Hepatocyte (in vitro differentiated cells): Measurements from ENCODE around the gene WFDC9. TPM values are rescaled to one million over a fixed set of nuclear protein-coding genes. Genes with fewer than 3 reads are reported as not detected.

ENCODE experiments used
- DNase-seq: peaks from one replicate; pipeline ENCODE4 v3.0.0-alpha.2; 2016; ENCODE audit warnings: low spot score
- H2AFZ ChIP-seq: fragments of 200-600 bp; sonication (generic); 2 replicates; pipeline ENCODE4 v1.6.0; 2016; ENCODE audit warnings: antibody characterized with exemption, mild to moderate bottlenecking
- H3K27ac ChIP-seq: fragments of 200-600 bp; sonication (generic); 2 replicates; pipeline ENCODE4 v1.5.1; 2016; ENCODE audit warnings: mild to moderate bottlenecking
- H3K27me3 ChIP-seq: fragments of 200-600 bp; sonication (generic); 2 replicates; pipeline ENCODE4 v1.6.1; 2016
- H3K36me3 ChIP-seq: fragments of 200-600 bp; sonication (generic); replicated peaks from 2 replicates; pipeline ENCODE4 v1.5.1; 2016; ENCODE audit warnings: low read depth; ENCODE audit not compliant: insufficient read depth
- H3K4me1 ChIP-seq: fragments of 200-600 bp; sonication (generic); 2 replicates; pipeline ENCODE4 v1.5.1; 2016; ENCODE audit warnings: mild to moderate bottlenecking, moderate library complexity; ENCODE audit not compliant: insufficient read depth
- H3K4me2 ChIP-seq: fragments of 200-600 bp; sonication (generic); 2 replicates; pipeline ENCODE4 v1.6.0; 2016
- H3K4me3 ChIP-seq: fragments of 200-600 bp; sonication (generic); 2 replicates; pipeline ENCODE4 v1.5.1; 2016; ENCODE audit warnings: mild to moderate bottlenecking
- H3K79me2 ChIP-seq: fragments of 200-600 bp; sonication (generic); 2 replicates; pipeline ENCODE4 v1.6.0; 2017; ENCODE audit warnings: mild to moderate bottlenecking
- H3K9me2 ChIP-seq: fragments of 200-600 bp; sonication (generic); replicated peaks from 2 replicates; pipeline ENCODE4 v1.6.0; 2017; ENCODE audit warnings: mild to moderate bottlenecking; ENCODE audit not compliant: insufficient read depth
- H3K9me3 ChIP-seq: fragments of 200-600 bp; sonication (generic); 2 replicates; pipeline ENCODE4 v1.5.1; 2016; ENCODE audit warnings: low read depth, mild to moderate bottlenecking
- H4K20me1 ChIP-seq: fragments of 200-600 bp; sonication (generic); 2 replicates; pipeline ENCODE4 v1.6.0; 2016; ENCODE audit warnings: mild to moderate bottlenecking; ENCODE audit not compliant: insufficient read depth, poor library complexity, severe bottlenecking
- CTCF ChIP-seq: fragments of 200-600 bp; sonication (generic); IDR thresholded peaks from 2 replicates; pipeline ENCODE4 v1.5.1; 2016; ENCODE audit warnings: antibody characterized with exemption, mild to moderate bottlenecking; ENCODE audit not compliant: poor library complexity
- EZH2 ChIP-seq: fragments of 200-600 bp; sonication (generic); IDR thresholded peaks from 2 replicates; pipeline ENCODE4 v1.6.1; 2016; ENCODE audit warnings: antibody characterized with exemption, mild to moderate bottlenecking, borderline replicate concordance
- EZH2phosphoT487 ChIP-seq: fragments of 200-600 bp; sonication (generic); IDR thresholded peaks from one replicate; pipeline ENCODE4 v1.6.1; 2018; ENCODE audit warnings: antibody characterized with exemption, mild to moderate bottlenecking, low read depth, moderate library complexity; ENCODE audit not compliant: unreplicated experiment, severe bottlenecking
- WGBS: methylation state at CpG from one replicate; pipeline ENCODE4 v1.1.6; 2016; ENCODE audit warnings: low lambda C conversion rate; ENCODE audit errors: missing lambda C conversion rate; 5-methylcytosine and 5-hydroxymethylcytosine counted together
- polyA plus RNA-seq: library from polyadenylated mRNA; unstranded; fragments of >200 nt; fragmentation: Nextera tagmentation; extraction: Ambion mirVana; gene quantifications from 2 replicates; pipeline ENCODE4 v1.2.1, GENCODE V29; 2016
- total RNA-seq: library from RNA; depleted of rRNA; stranded (reverse); fragments of >200 nt; gene quantifications from 2 replicates; pipeline ENCODE4 v1.2.3, GENCODE V29; 2014

WFDC9 gene
- total and polyA plus RNA-seq, 2 experiments from 2014 or later, result not detected

GRCh38 chr20:45611054-45611453 lies 20.0 kb downstream of the WFDC9 start:
- Histone ChIP-seq H3K4me3 (no peak overlapping the region), H3K27me3 (no peaks in the 10 kb centered on the region), H3K9me2 (no peaks in the 10 kb centered on the region), H3K79me2 (no peaks in the 10 kb centered on the region), H3K27ac (no peak overlapping the region), H4K20me1 (no peaks in the 10 kb centered on the region), H3K4me2 (no peak overlapping the region), H2AFZ (no peak overlapping the region), H3K4me1 (no peaks in the 10 kb centered on the region), H3K9me3 (no peaks in the 10 kb centered on the region), H3K36me3 (no peaks in the 10 kb centered on the region)
- TF ChIP-seq EZH2phosphoT487 (no peak), EZH2 (no peak), CTCF (no peak)
- no peak for DNase-seq
- WGBS, result 68% methylated on average over 4 of the region's 4 CpGs

DNA sequence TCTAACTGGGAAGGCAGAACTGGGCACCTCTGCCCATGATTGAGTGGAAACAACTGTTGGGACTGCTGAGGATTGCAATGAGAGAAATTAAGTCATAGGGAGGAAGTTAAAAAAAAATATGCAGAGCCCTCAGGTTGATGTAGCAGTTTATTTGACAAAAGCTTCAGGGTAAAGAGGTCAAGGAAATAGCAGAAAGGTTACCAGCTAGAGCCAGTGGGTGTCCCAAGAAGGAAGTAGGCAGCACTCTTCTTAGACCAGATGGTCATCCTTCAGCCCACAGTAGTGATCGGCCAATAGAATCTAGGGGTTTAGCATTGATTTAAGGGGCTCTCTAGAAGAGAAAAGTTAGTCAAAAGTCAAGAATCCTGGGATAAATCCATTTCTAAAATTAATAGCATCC lies 23.3 kb downstream of the WFDC9 start:
- no peaks in the 10 kb centered on the region for H3K27me3 ChIP-seq
- H3K79me2 ChIP-seq, result no peaks in the 10 kb centered on the region
- no peaks in the 10 kb centered on the region for H3K9me2 ChIP-seq
- H4K20me1 ChIP-seq, result no peaks in the 10 kb centered on the region
- 95% methylated on average over 1 of the region's 1 CpG for WGBS
- no peaks in the 10 kb centered on the region for H3K36me3 ChIP-seq
- no peak overlapping the region for H3K4me2 ChIP-seq
- no peaks in the 10 kb centered on the region for H3K9me3 ChIP-seq
- no peak for DNase-seq
- TF ChIP-seq EZH2, result no peak
- TF ChIP-seq CTCF, result no peak
- no peak for TF ChIP-seq EZH2phosphoT487
- no peak overlapping the region for H3K4me3 ChIP-seq
- H3K27ac ChIP-seq, result no peak overlapping the region
- H2AFZ ChIP-seq, result no peak overlapping the region
- H3K4me1 ChIP-seq, result no peaks in the 10 kb centered on the region

DNA sequence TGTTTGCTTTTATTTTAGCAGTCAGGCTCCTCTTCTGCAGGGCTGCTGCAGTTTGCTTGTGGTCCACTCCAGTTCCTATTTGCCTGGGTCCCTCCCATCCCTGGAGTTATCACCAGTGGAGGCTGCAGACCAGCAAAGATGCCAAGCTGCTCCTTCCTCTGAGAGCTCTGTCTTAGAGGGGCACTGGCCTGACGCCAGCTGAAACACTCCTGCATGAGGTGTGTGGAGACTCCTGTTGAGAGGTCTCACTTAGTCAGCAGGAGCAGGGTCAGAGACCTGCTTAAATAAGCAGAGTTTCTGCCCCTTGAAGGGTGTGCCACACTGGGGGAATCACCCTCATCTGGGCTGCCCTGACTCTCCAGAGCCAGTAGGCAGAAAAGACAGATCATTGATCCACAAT lies 35.8 kb downstream of the WFDC9 start:
- H3K4me2 ChIP-seq, result no peak overlapping the region
- no peaks in the 10 kb centered on the region for H3K36me3 ChIP-seq
- no peak overlapping the region for H3K4me3 ChIP-seq
- TF ChIP-seq CTCF (no peak), EZH2phosphoT487 (no peak), EZH2 (no peak)
- no peaks in the 10 kb centered on the region for H3K9me3 ChIP-seq
- H3K27me3 ChIP-seq, result no peaks in the 10 kb centered on the region
- no peaks in the 10 kb centered on the region for H3K4me1 ChIP-seq
- H2AFZ ChIP-seq, result no peak overlapping the region
- no peaks in the 10 kb centered on the region for H3K9me2 ChIP-seq
- 0% methylated on average over 1 of the region's 1 CpG for WGBS
- H3K27ac ChIP-seq, result no peak overlapping the region
- H4K20me1 ChIP-seq, result no peaks in the 10 kb centered on the region
- no peak for DNase-seq
- H3K79me2 ChIP-seq, result no peaks in the 10 kb centered on the region

DNA sequence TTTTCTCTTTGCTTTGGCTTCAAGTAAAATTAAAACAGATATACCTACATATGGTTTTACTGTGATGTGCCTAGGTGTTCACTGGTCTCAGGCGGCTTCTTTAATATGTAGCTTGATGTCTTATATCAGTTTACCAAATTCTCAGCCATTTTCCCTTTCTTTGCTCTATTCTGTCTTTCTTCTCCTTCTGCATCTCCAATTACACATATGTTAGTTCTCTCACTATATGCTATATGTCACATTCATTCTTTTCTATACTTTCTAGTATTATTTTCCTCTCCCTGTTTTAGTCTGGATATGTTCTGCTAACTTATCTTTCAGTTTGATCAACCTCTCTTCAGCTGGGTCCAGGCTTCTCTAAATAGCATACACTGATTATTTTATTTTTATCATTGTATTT lies 37.6 kb downstream of the WFDC9 start:
- Histone ChIP-seq H3K36me3 (no peaks in the 10 kb centered on the region), H3K27me3 (no peaks in the 10 kb centered on the region), H4K20me1 (no peaks in the 10 kb centered on the region), H3K4me3 (no peak overlapping the region), H2AFZ (no peak overlapping the region), H3K27ac (no peak overlapping the region), H3K9me3 (no peaks in the 10 kb centered on the region), H3K79me2 (no peaks in the 10 kb centered on the region), H3K9me2 (no peaks in the 10 kb centered on the region), H3K4me1 (no peaks in the 10 kb centered on the region), H3K4me2 (no peak overlapping the region)
- 4% methylated on average over 1 of the region's 1 CpG for WGBS
- DNase-seq, result no peak
- TF ChIP-seq EZH2 (no peak), EZH2phosphoT487 (no peak), CTCF (no peak)
